HCT116 (cell line): Measurements from ENCODE around the gene BAIAP2. TPM values are rescaled to one million over a fixed set of nuclear protein-coding genes. Genes with fewer than 3 reads are reported as not detected.

Experiments used
- ATAC-seq: fragments of 200-7000 bp; cut with Tn5 transposase; 2 replicates; pipeline ENCODE4 v1.9.1; 2020; ENCODE audit warnings: mild to moderate bottlenecking, moderate library complexity
- BruUV-seq: library from RNA; stranded (reverse); fragments of 400-500 nt; replicated peaks from 2 replicates; lab custom pipeline; 2021; lab: Mats Ljungman, UMichigan
- CTCF ChIA-PET: fragments of 300-600 bp; sonication (Branson Sonifier 250); formaldehyde crosslinking; loops from one replicate; lab custom pipeline; 2021; ENCODE audit warnings: antibody characterized with exemption; lab: Charles Lee
- POLR2A ChIA-PET: fragments of 300-600, 350-600 bp; sonication (Branson Sonifier 250); formaldehyde crosslinking; loops from one replicate; lab custom pipeline; 2021; ENCODE audit warnings: antibody characterized with exemption; lab: Charles Lee
- RAD21 ChIA-PET, 2 experiments: fragments of 300-600 bp; sonication (Branson Sonifier 250); formaldehyde crosslinking; loops; one replicate each; lab custom pipeline; 2023; ENCODE audit warnings: low total read pairs in 2 of 2; ENCODE audit not compliant: uncharacterized antibody in 2 of 2, unreplicated experiment in 2 of 2, low non-redundant PET in 1 of 2; lab: Charles Lee
- DNase-seq: peaks from one replicate; pipeline ENCODE4 v3.0.0-alpha.2; 2010; ENCODE audit warnings: low read depth, low spot score
- H2AFZ ChIP-seq: fragments of 200-600 bp; shearing (Covaris generic), sonication (generic); 2 replicates; pipeline ENCODE4 v1.6.1; 2017; ENCODE audit warnings: low read depth, mixed run types, mixed read lengths, antibody characterized with exemption, low read length; ENCODE audit not compliant: poor library complexity, severe bottlenecking
- H3K27ac ChIP-seq: 2 replicates; pipeline ENCODE4 v1.5.1; 2012; ENCODE audit warnings: low read depth, low read length
- H3K27me3 ChIP-seq: fragments of 200-600 bp; sonication (generic); 2 replicates; pipeline ENCODE4 v1.6.1; 2016; ENCODE audit warnings: mixed run types, low read length, mixed read lengths; ENCODE audit not compliant: insufficient read depth
- H3K36me3 ChIP-seq, 2 experiments: fragments of 200-500 bp in 1 of 2; fragments of 200-600 bp in 1 of 2; sonication (Bioruptor generic) in 1 of 2; sonication (generic) in 1 of 2; 2 replicates each; pipeline versions ENCODE4 v1.5.1 to v1.6.1; 2014 to 2016; ENCODE audit warnings: low read length in 2 of 2, inconsistent platforms in 1 of 2, mixed read lengths in 1 of 2, mixed run types in 1 of 2; ENCODE audit not compliant: insufficient read depth in 2 of 2, control insufficient read depth in 1 of 2
- H3K4me1 ChIP-seq, 2 experiments: fragments of 200-600 bp in 1 of 2; sonication (generic) in 1 of 2; 2 replicates each; pipeline versions ENCODE4 v1.5.1 to v1.6.1; 2012 to 2017; ENCODE audit warnings: low read length in 2 of 2, inconsistent platforms in 1 of 2, mild to moderate bottlenecking in 1 of 2, mixed read lengths in 1 of 2, mixed run types in 1 of 2, moderate library complexity in 1 of 2; ENCODE audit not compliant: insufficient read depth in 2 of 2, control insufficient read depth in 1 of 2
- H3K4me2 ChIP-seq: fragments of 200-600 bp; sonication (generic); 2 replicates; pipeline ENCODE4 v1.6.1; 2017; ENCODE audit warnings: mixed run types, low read length, mixed read lengths
- H3K4me3 ChIP-seq, 2 experiments: fragments of 200-600 bp in 1 of 2; sonication (generic) in 1 of 2; replicated peaks in 1 of 2; 2 replicates each; pipeline ENCODE4 v1.5.1; 2011 to 2016; ENCODE audit warnings: low read length in 2 of 2, control low read depth in 1 of 2, low read depth in 1 of 2, mild to moderate bottlenecking in 1 of 2, mixed read lengths in 1 of 2, mixed run types in 1 of 2
- H3K79me2 ChIP-seq: fragments of 200-600 bp; sonication (generic); 2 replicates; pipeline ENCODE4 v1.6.1; 2017; ENCODE audit warnings: mild to moderate bottlenecking, mixed run types, low read length, moderate library complexity, mixed read lengths; ENCODE audit not compliant: insufficient read depth
- H3K9ac ChIP-seq: fragments of 200-600 bp; sonication (generic); 2 replicates; pipeline ENCODE4 v1.6.1; 2016; ENCODE audit warnings: low read length, mixed read lengths
- H3K9me2 ChIP-seq: fragments of 200-600 bp; sonication (generic), shearing (Covaris generic); 2 replicates; pipeline ENCODE4 v1.6.1; 2017; ENCODE audit warnings: mixed run types, mild to moderate bottlenecking, moderate library complexity; ENCODE audit not compliant: insufficient read depth
- H3K9me3 ChIP-seq, 2 experiments: fragments of 200-500 bp in 1 of 2; fragments of 200-600 bp in 1 of 2; sonication (Bioruptor generic) in 1 of 2; sonication (generic) in 1 of 2; 2 replicates each; pipeline ENCODE4 v1.6.1; 2014 to 2017; ENCODE audit warnings: low read length in 2 of 2, mixed read lengths in 2 of 2, inconsistent platforms in 1 of 2, low read depth in 1 of 2, mild to moderate bottlenecking in 1 of 2, mixed run types in 1 of 2, moderate library complexity in 1 of 2; ENCODE audit not compliant: control insufficient read depth in 1 of 2, insufficient read depth in 1 of 2
- H4K20me1 ChIP-seq: fragments of 200-600 bp; sonication (generic), shearing (Covaris generic); 2 replicates; pipeline ENCODE4 v1.6.1; 2017; ENCODE audit warnings: mixed run types, mild to moderate bottlenecking, moderate library complexity; ENCODE audit not compliant: insufficient read depth
- CBX3 ChIP-seq: IDR thresholded peaks from 2 replicates; pipeline ENCODE4 v1.6.1; 2012; ENCODE audit warnings: low read depth
- ELF1 ChIP-seq: IDR thresholded peaks from 2 replicates; pipeline ENCODE4 v1.6.1; 2012; ENCODE audit warnings: low read depth, borderline replicate concordance
- EZH2 ChIP-seq: fragments of 200-600 bp; sonication (generic); IDR thresholded peaks from 2 replicates; pipeline ENCODE4 v1.6.1; 2017; ENCODE audit warnings: antibody characterized with exemption, mixed run types
- JUND ChIP-seq: IDR thresholded peaks from 2 replicates; pipeline ENCODE4 v1.6.1; 2012
- RAD21 ChIP-seq: IDR thresholded peaks from 2 replicates; pipeline ENCODE4 v1.6.1; 2012; ENCODE audit warnings: low read depth, mild to moderate bottlenecking
- SP1 ChIP-seq: IDR thresholded peaks from 2 replicates; pipeline ENCODE4 v1.6.1; 2012; ENCODE audit warnings: low read depth
- SRF ChIP-seq: IDR thresholded peaks from 2 replicates; pipeline ENCODE4 v1.6.1; 2012; ENCODE audit warnings: low read depth
- ZFX ChIP-seq: fragments of 450-650 bp; IDR thresholded peaks from 2 replicates; pipeline ENCODE4 v1.6.1; 2017
- intact Hi-C: fragments of 100-400 bp; cut with micrococcal nuclease; formaldehyde crosslinking; loops from 2 replicates; pipeline ENCODE4 v1.10.0; 2022
- total RNA-seq: library from RNA; stranded (reverse); gene quantifications from one replicate; pipeline ENCODE4 v1.2.1, GENCODE V29; 2021; ENCODE audit not compliant: unreplicated experiment
- TF ChIP-seq, protein P1 (sequence below): IDR thresholded peaks from 2 replicates; pipeline ENCODE4 v1.6.1; 2012; ENCODE audit warnings: low read depth
- TF ChIP-seq, protein P2 (sequence below): IDR thresholded peaks from 2 replicates; pipeline ENCODE4 v1.6.1; 2012
- TF ChIP-seq, protein P3 (sequence below), 3 experiments: fragments of 200-600 bp in 1 of 3; sonication (generic) in 1 of 3; IDR thresholded peaks in 2 of 3; conservative IDR thresholded peaks in 1 of 3; 2 replicates each; pipeline ENCODE4 v1.5.1; 2012 to 2017; ENCODE audit warnings: low read depth in 2 of 3, low read length in 2 of 3, antibody characterized with exemption in 1 of 3, borderline replicate concordance in 1 of 3, control low read depth in 1 of 3, mild to moderate bottlenecking in 1 of 3, mixed read lengths in 1 of 3, mixed run types in 1 of 3, moderate library complexity in 1 of 3; ENCODE audit not compliant: insufficient read depth in 1 of 3

The BAIAP2 gene
- total RNA-seq, 1 experiment from 2014 or later, result 105 TPM

DNA sequence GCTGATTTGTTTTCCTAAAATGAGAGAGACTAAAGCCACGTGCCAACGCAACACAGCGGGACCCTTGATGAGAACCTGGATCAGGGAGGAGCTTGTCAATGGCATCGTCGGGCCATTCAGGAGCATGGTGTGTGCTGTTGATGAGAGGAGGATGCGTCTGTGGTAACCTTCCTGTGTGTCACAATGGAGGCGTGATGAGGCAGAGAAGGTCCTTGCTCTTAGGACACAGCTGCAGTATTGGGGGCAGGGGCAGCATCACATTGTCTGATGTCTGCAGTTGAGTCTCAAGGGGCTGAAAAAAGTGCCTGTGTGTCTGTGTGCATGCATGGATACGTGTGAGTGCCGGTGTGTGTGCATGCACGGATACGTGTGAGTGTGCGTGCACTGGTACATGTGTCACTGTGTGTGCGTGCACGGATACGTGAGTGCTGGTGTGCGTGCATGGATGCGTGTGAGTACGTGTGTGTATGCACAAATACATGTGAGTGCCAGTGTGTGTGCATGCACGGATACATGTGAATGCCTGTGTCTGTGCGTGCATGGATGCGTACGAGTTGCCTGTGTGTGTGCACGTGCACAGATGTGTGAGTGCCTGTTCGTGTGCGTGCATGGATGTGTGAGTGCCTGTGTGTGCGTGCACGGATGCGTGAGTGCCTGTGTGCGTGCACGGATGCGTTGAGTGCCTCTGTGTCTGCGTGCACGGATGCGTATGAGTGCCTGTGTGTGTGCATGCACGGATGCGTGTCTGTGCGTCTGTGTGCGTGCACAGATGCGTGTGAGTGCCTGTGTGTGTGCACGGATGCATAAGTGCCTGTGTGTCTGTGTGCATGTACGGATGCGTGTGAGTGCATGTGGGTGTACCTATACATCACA, 39.3 kb downstream of the BAIAP2 start:
- Histone ChIP-seq H4K20me1 (no peaks in the 10 kb centered on the region), H3K9ac (no peak overlapping the region), H3K9me3 (no peaks in the 10 kb centered on the region), H3K27me3 (no peaks in the 10 kb centered on the region), H3K79me2 (peaks cover 69% of the 10 kb centered on the region; the same call in 1 of the 2 replicates), H2AFZ (no peak overlapping the region), H3K4me2 (no peak overlapping the region)
- no peak for ATAC-seq
- no TSS peak for BruUV-seq
- RAD21 ChIA-PET, result no interaction called here
- TF ChIP-seq EZH2 (no peak), JUND (no peak), SRF (no peak), ZFX (no peak; the same call in 1 of the 2 replicates), RAD21 (no peak), ELF1 (no peak), CBX3 (no peak), SP1 (no peak)
- TF ChIP-seq, protein P1, sequence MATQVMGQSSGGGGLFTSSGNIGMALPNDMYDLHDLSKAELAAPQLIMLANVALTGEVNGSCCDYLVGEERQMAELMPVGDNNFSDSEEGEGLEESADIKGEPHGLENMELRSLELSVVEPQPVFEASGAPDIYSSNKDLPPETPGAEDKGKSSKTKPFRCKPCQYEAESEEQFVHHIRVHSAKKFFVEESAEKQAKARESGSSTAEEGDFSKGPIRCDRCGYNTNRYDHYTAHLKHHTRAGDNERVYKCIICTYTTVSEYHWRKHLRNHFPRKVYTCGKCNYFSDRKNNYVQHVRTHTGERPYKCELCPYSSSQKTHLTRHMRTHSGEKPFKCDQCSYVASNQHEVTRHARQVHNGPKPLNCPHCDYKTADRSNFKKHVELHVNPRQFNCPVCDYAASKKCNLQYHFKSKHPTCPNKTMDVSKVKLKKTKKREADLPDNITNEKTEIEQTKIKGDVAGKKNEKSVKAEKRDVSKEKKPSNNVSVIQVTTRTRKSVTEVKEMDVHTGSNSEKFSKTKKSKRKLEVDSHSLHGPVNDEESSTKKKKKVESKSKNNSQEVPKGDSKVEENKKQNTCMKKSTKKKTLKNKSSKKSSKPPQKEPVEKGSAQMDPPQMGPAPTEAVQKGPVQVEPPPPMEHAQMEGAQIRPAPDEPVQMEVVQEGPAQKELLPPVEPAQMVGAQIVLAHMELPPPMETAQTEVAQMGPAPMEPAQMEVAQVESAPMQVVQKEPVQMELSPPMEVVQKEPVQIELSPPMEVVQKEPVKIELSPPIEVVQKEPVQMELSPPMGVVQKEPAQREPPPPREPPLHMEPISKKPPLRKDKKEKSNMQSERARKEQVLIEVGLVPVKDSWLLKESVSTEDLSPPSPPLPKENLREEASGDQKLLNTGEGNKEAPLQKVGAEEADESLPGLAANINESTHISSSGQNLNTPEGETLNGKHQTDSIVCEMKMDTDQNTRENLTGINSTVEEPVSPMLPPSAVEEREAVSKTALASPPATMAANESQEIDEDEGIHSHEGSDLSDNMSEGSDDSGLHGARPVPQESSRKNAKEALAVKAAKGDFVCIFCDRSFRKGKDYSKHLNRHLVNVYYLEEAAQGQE, result no peak
- TF ChIP-seq, protein P2, sequence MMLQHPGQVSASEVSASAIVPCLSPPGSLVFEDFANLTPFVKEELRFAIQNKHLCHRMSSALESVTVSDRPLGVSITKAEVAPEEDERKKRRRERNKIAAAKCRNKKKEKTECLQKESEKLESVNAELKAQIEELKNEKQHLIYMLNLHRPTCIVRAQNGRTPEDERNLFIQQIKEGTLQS, result no peak
- TF ChIP-seq, protein P3, sequence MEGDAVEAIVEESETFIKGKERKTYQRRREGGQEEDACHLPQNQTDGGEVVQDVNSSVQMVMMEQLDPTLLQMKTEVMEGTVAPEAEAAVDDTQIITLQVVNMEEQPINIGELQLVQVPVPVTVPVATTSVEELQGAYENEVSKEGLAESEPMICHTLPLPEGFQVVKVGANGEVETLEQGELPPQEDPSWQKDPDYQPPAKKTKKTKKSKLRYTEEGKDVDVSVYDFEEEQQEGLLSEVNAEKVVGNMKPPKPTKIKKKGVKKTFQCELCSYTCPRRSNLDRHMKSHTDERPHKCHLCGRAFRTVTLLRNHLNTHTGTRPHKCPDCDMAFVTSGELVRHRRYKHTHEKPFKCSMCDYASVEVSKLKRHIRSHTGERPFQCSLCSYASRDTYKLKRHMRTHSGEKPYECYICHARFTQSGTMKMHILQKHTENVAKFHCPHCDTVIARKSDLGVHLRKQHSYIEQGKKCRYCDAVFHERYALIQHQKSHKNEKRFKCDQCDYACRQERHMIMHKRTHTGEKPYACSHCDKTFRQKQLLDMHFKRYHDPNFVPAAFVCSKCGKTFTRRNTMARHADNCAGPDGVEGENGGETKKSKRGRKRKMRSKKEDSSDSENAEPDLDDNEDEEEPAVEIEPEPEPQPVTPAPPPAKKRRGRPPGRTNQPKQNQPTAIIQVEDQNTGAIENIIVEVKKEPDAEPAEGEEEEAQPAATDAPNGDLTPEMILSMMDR (IDR thresholded peaks at IDR 0.05 in 2 of 3, conservative IDR thresholded peaks at IDR 0.05 in 1 of 3; ENCODE audit: borderline replicate concordance in 1 of 3, insufficient read depth in 1 of 3, low read depth in 2 of 3, low read length in 2 of 3), result no peak
- TF ChIP-seq, all 23 proteins: peak for 0
- no peaks in the 10 kb centered on the region for H3K9me2 ChIP-seq
- no peak for DNase-seq
- intact Hi-C loops, result no loop called here
- H3K4me1 ChIP-seq, result peaks cover 12 to 24% of the 10 kb centered on the region in 2 experiments
- ChIA-PET CTCF (no interaction called here), POLR2A (no interaction called here)
- no peak overlapping the region for H3K4me3 ChIP-seq
- peaks cover 2 to 28% of the 10 kb centered on the region in 2 experiments; a peak in 3 of 4 replicates for H3K36me3 ChIP-seq
- H3K27ac ChIP-seq, result no peak overlapping the region; the same call in 1 of the 2 replicates
